ENCODE measurements around the gene CUEDC1. TPM values are rescaled to one million over a fixed set of nuclear protein-coding genes. Genes with fewer than 3 reads are reported as not detected.
A peak's percentile ranks its signal among the peaks of the same experiment; 100 is the strongest.

Gene CUEDC1
- total and polyA plus RNA-seq, 2 of the 4 experiments (the other 2 are of a cell fraction), result 4.1 to 21.2 TPM

GRCh38 chr17:57944908-57945307 is 10.3 kb downstream of the CUEDC1 start:
- Histone ChIP-seq H3K79me1 (ENCODE audit: low read depth in 1 of 2, low read length in 2 of 2) (peaks cover 42 to 83% of the 10 kb centered on the region in 2 experiments), H3K4me1 (ENCODE audit: control insufficient read depth, insufficient read depth, low read length) (peaks cover 33% of the 10 kb centered on the region), H3K27me3 (ENCODE audit: control insufficient read depth, insufficient read depth, low read length) (no peaks in the 10 kb centered on the region), H3K56ac (ENCODE audit: extremely low read depth, insufficient read depth, low read length) (no peak overlapping the region), H2AK5ac (ENCODE audit: low read depth, low read length) (no peak overlapping the region), H3K36me3 (ENCODE audit: control insufficient read depth, insufficient read depth, low read length) (no peaks in the 10 kb centered on the region), H3K27ac (ENCODE audit: insufficient read depth, low read length) (no peak overlapping the region), H4K5ac (ENCODE audit: low read depth, low read length) (no peak overlapping the region), H4K8ac (ENCODE audit: low read depth in 2 of 2, low read length in 2 of 2) (no peak overlapping the region), H2BK5ac (ENCODE audit: low read depth, low read length, poor library complexity, severe bottlenecking) (no peak overlapping the region), H4K20me1 (ENCODE audit: insufficient read depth, low read length) (peaks cover 23% of the 10 kb centered on the region; the same call in 1 of the 2 replicates), H3K4me3 (ENCODE audit: insufficient read depth, low read depth, low read length) (no peak overlapping the region), H3K9me1 (ENCODE audit: insufficient read depth, low read length) (peaks cover 35% of the 10 kb centered on the region), H3K4me2 (ENCODE audit: low read depth, low read length) (no peak overlapping the region), H4K91ac (ENCODE audit: insufficient read depth, low read depth, low read length) (no peak overlapping the region), H3K9me3 (ENCODE audit: control insufficient read depth, insufficient read depth, low read length) (no peaks in the 10 kb centered on the region), H3K9ac (ENCODE audit: low read depth, low read length) (no peak overlapping the region), H3K18ac (ENCODE audit: low read depth, low read length) (no peak overlapping the region), H2BK15ac (ENCODE audit: low read depth, low read length) (no peak overlapping the region), H2AFZ (replicated peaks; ENCODE audit: low read length, poor library complexity) (no peak overlapping the region), H3K23ac (ENCODE audit: low read depth, low read length) (no peak overlapping the region), H3K14ac (replicated peaks; ENCODE audit: low read depth, low read length) (peak overlapping the region; percentile 14; the same call in 1 of the 2 replicates), H2BK20ac (ENCODE audit: low read depth, low read length) (no peak overlapping the region), H3K4ac (ENCODE audit: low read depth, low read length) (no peak overlapping the region), H2BK120ac (ENCODE audit: low read depth, low read length) (no peak overlapping the region), H2AK9ac (replicated peaks; ENCODE audit: low read depth, low read length, poor library complexity) (no peak overlapping the region)
- ChIA-PET POLR2A (ENCODE audit: unreplicated experiment) (no interaction called here), CTCF (interaction anchor here (0.6 kb wide), 1 partner anchor 1162 kb away, joined by 3 read pairs; no protein-coding TSS in a partner anchor)
- ATAC-seq (ENCODE audit: low read depth) (no peak), DNase-seq (no peak)
- BruUV-seq (replicated peaks), result no TSS peak
- dilution Hi-C loops (cut with HindIII; ENCODE audit: low sequenced_read_pairs, unreplicated experiment) (no loop called here), intact Hi-C loops (cut with micrococcal nuclease) (no loop called here), in situ Hi-C loops (cut with MboI; ENCODE audit: low sequenced_read_pairs) (no loop called here)
- no CpG with 5 or more reads among the region's 6 CpGs for WGBS, 2 experiments (ENCODE audit: extremely low coverage in 2 of 2, insufficient read length in 1 of 2)
- TF ChIP-seq POLR2A (IDR thresholded peaks at IDR 0.05; ENCODE audit: low read depth, low read length) (no peak), MXI1 (IDR thresholded peaks at IDR 0.05; ENCODE audit: borderline replicate concordance, low read depth, low read length) (no peak), CTCF (conservative IDR thresholded peaks at IDR 0.05; ENCODE audit: low read depth, low read length) (no peak), ELK1 (IDR thresholded peaks at IDR 0.05; ENCODE audit: borderline replicate concordance, low read depth, low read length) (no peak), RAD21 (IDR thresholded peaks at IDR 0.05; ENCODE audit: low read length) (no peak), RFX5 (IDR thresholded peaks at IDR 0.05; ENCODE audit: low read depth, low read length) (no peak), RCOR1 (IDR thresholded peaks at IDR 0.05; ENCODE audit: insufficient replicate concordance, low read length) (no peak), NFE2L2 (IDR thresholded peaks at IDR 0.05; ENCODE audit: low read depth, low read length) (no peak), SMC3 (IDR thresholded peaks at IDR 0.05; ENCODE audit: low read depth, low read length) (no peak), MAFK (IDR thresholded peaks at IDR 0.05; ENCODE audit: low read depth, low read length) (no peak), BHLHE40 (IDR thresholded peaks at IDR 0.05; ENCODE audit: low read depth, low read length) (no peak), MAZ (IDR thresholded peaks at IDR 0.05; ENCODE audit: borderline replicate concordance, low read depth, low read length) (no peak)

Measured in IMR-90 (cell line).